ENCODE measurements around the gene ISM1. TPM values are rescaled to one million over a fixed set of nuclear protein-coding genes. Genes with fewer than 3 reads are reported as not detected.

Gene ISM1
- total and polyA plus RNA-seq, 10 donors = 0.46 to 19.5 (median 10.6) TPM

GRCh38 chr20:13200767-13201500 lies 20.1 kb upstream of the ISM1 start:
- Histone ChIP-seq H3K4me3 (no peak overlapping the region), H3K27me3 (replicated peaks in 1 of 7) (no peaks in the 10 kb centered on the region), H3K4me1 (no peaks in the 10 kb centered on the region), H3K9me3 (no peaks in the 10 kb centered on the region), H3K27ac (no peak overlapping the region), H3K36me3 (no peaks in the 10 kb centered on the region)
- no peak for TF ChIP-seq CTCF (IDR thresholded peaks at IDR 0.05 in 8 of 11, conservative IDR thresholded peaks at IDR 0.05 in 3 of 11)
- TF ChIP-seq POLR2AphosphoS5 (IDR thresholded peaks at IDR 0.05) = no peak
- no peak for TF ChIP-seq POLR2A (IDR thresholded peaks at IDR 0.05)
- no peak for DNase-seq
- intact Hi-C loops (cut with DNase I; ENCODE audit: low total_unique reads) = no loop called here
- 61 to 81% (median 72%) methylated on average over 5 of the region's 5 CpGs for WGBS, 5 donors

GRCh38 chr20:13202565-13202964 lies 18.5 kb upstream of the ISM1 start:
- H3K27ac ChIP-seq = no peak overlapping the region
- no peaks in the 10 kb centered on the region for H3K36me3 ChIP-seq
- no peak for DNase-seq
- H3K27me3 ChIP-seq (replicated peaks in 1 of 7) = no peaks in the 10 kb centered on the region
- no peaks in the 10 kb centered on the region for H3K9me3 ChIP-seq
- TF ChIP-seq POLR2A (IDR thresholded peaks at IDR 0.05) (no peak), POLR2AphosphoS5 (IDR thresholded peaks at IDR 0.05) (no peak), CTCF (IDR thresholded peaks at IDR 0.05 in 8 of 11, conservative IDR thresholded peaks at IDR 0.05 in 3 of 11) (no peak)
- H3K4me3 ChIP-seq = no peak overlapping the region
- H3K4me1 ChIP-seq = no peaks in the 10 kb centered on the region
- intact Hi-C loops (cut with DNase I; ENCODE audit: low total_unique reads) = no loop called here
- WGBS, 5 donors = 40 to 56% (median 48%) methylated on average over 6 of the region's 6 CpGs

- Histone ChIP-seq H3K27me3 (replicated peaks in 1 of 7) (no peaks in the 10 kb centered on the region), H3K4me3 (no peak overlapping the region), H3K27ac (no peak overlapping the region), H3K4me1 (no peaks in the 10 kb centered on the region), H3K36me3 (no peaks in the 10 kb centered on the region), H3K9me3 (no peaks in the 10 kb centered on the region)
- no peak for DNase-seq
- 63 to 77% (median 70%) methylated on average over 4 of the region's 4 CpGs for WGBS, 5 donors
- intact Hi-C loops (cut with DNase I; ENCODE audit: low total_unique reads) = no loop called here
- TF ChIP-seq POLR2A (IDR thresholded peaks at IDR 0.05) (no peak), POLR2AphosphoS5 (IDR thresholded peaks at IDR 0.05) (no peak), CTCF (IDR thresholded peaks at IDR 0.05 in 8 of 11, conservative IDR thresholded peaks at IDR 0.05 in 3 of 11) (no peak)
These were observed 15.6 kb upstream of the ISM1 start for GRCh38 chr20:13205425-13205824.

GRCh38 chr20:13205848-13206434 lies 15.1 kb upstream of the ISM1 start:
- no peaks in the 10 kb centered on the region for H3K36me3 ChIP-seq
- H3K4me3 ChIP-seq = no peak overlapping the region
- H3K9me3 ChIP-seq = no peaks in the 10 kb centered on the region
- no peak for TF ChIP-seq POLR2AphosphoS5 (IDR thresholded peaks at IDR 0.05)
- TF ChIP-seq POLR2A (IDR thresholded peaks at IDR 0.05) = no peak
- TF ChIP-seq CTCF (IDR thresholded peaks at IDR 0.05 in 8 of 11, conservative IDR thresholded peaks at IDR 0.05 in 3 of 11) = no peak
- WGBS, 5 donors = 70 to 94% (median 76%) methylated on average over 5 of the region's 5 CpGs
- no peak for DNase-seq
- intact Hi-C loops (cut with DNase I; ENCODE audit: low total_unique reads) = no loop called here
- no peak overlapping the region for H3K27ac ChIP-seq
- no peaks in the 10 kb centered on the region for H3K27me3 ChIP-seq (replicated peaks in 1 of 7)
- H3K4me1 ChIP-seq = no peaks in the 10 kb centered on the region
